ENCODE data around the gene TLE3. TPM values are rescaled to one million over a fixed set of nuclear protein-coding genes. Genes with fewer than 3 reads are reported as not detected.

The TLE3 gene
- total and polyA plus RNA-seq, 2 of the 13 experiments (the other 11 are each of a cell fraction or from before 2014, with no cell fraction given) = 11.9 to 13.8 TPM

GRCh38 chr15:70024521-70024920 is 73.2 kb downstream of the TLE3 start (continued):
- TF ChIP-seq MEIS2 (CRISPR knock-in tag; IDR thresholded peaks at IDR 0.05) (no peak), ZNF101 (CRISPR knock-in tag; IDR thresholded peaks at IDR 0.05; ENCODE audit: borderline replicate concordance, low read depth) (no peak), DNMT1 (CRISPR knock-in tag; IDR thresholded peaks at IDR 0.05) (no peak)

- Histone ChIP-seq H3K9me3 (ENCODE audit: low read length) (no peaks in the 10 kb centered on the region), H3K79me2 (ENCODE audit: insufficient read depth, low read length) (no peaks in the 10 kb centered on the region), H3K27me3 (ENCODE audit: control insufficient read depth in 1 of 2, insufficient read depth in 2 of 2, low read length in 2 of 2) (peaks cover 5 to 64% of the 10 kb centered on the region in 2 experiments), H3K4me1 (ENCODE audit: insufficient read depth, low read length) (no peaks in the 10 kb centered on the region), H3K4me2 (ENCODE audit: low read depth, low read length) (no peak overlapping the region), H3K27ac (ENCODE audit: extremely low read length, insufficient read depth, low read length) (no peak overlapping the region), H3K9ac (ENCODE audit: insufficient read depth, low read depth, low read length) (no peak overlapping the region), H2AFZ (ENCODE audit: low read length) (no peak overlapping the region), H3K4me3 (replicated peaks in 1 of 3; ENCODE audit: insufficient read depth in 1 of 3, low read depth in 2 of 3, low read length in 3 of 3) (no peak overlapping the region), H3K36me3 (replicated peaks in 1 of 2; ENCODE audit: control insufficient read depth in 1 of 2, insufficient read depth in 2 of 2, low read length in 2 of 2) (no peaks in the 10 kb centered on the region), H4K20me1 (ENCODE audit: insufficient read depth, low read length) (no peaks in the 10 kb centered on the region)
- ChIA-PET CTCF (ENCODE audit: low intra/inter-chr PET ratio, low total read pairs) (no interaction called here), POLR2A (no interaction called here)
- intact Hi-C loops (cut with micrococcal nuclease; ENCODE audit: unreplicated experiment) = no loop called here
- DNase-seq (ENCODE audit: low spot score) = no peak
- 47% methylated on average over 15 of the region's 16 CpGs for WGBS (ENCODE audit: low lambda C conversion rate)
- in situ Hi-C loops (cut with HindIII; ENCODE audit: extremely low pct_ligation_motif_present, low pct_unique_long_range_greater_than_20kb) = no loop called here
- no peak for FAIRE-seq
- no peak for ATAC-seq
- no TSS peak for BruUV-seq (replicated peaks)
- TF ChIP-seq IKZF4 (CRISPR knock-in tag; IDR thresholded peaks at IDR 0.05; ENCODE audit: borderline replicate concordance, low read depth, not compliant biosample characterization) (no peak), ELF3 (CRISPR knock-in tag; IDR thresholded peaks at IDR 0.05) (no peak), LBX2 (CRISPR knock-in tag; IDR thresholded peaks at IDR 0.05; ENCODE audit: borderline replicate concordance) (no peak), KLF16 (CRISPR knock-in tag; IDR thresholded peaks at IDR 0.05) (no peak), RAD21 (CRISPR knock-in tag; IDR thresholded peaks at IDR 0.05) (no peak), NR1H2 (CRISPR knock-in tag; IDR thresholded peaks at IDR 0.05; ENCODE audit: borderline replicate concordance, low read depth) (no peak), ZNF761 (CRISPR knock-in tag; conservative IDR thresholded peaks at IDR 0.05) (no peak), ZNF225 (CRISPR knock-in tag; IDR thresholded peaks at IDR 0.05) (no peak), TFDP2 (CRISPR knock-in tag; IDR thresholded peaks at IDR 0.05) (no peak), ZNF646 (CRISPR knock-in tag; IDR thresholded peaks at IDR 0.05) (no peak), FOXA1 (IDR thresholded peaks at IDR 0.05) (no peak), FOXA1 (CRISPR knock-in tag; IDR thresholded peaks at IDR 0.05) (no peak)
Observed at GRCh38 chr15:70023769-70024491, 73.8 kb downstream of the TLE3 start.
